Frontal cortex (tissue), 4 donors: ENCODE measurements around the gene TTC32. TPM values are rescaled to one million over a fixed set of nuclear protein-coding genes. Genes with fewer than 3 reads are reported as not detected.
"Not testable (repeated sequence)": the region's sequence is repeated elsewhere in the genome, so short reads cannot be mapped to it uniquely, and the experiment has no call there.

ENCODE experiments used
- DNase-seq, 2 donors: peaks; one replicate each; pipeline ENCODE4 v3.0.0; 2012; ENCODE audit warnings: low spot score in 2 of 2
- FAIRE-seq: peaks from 2 replicates; lab custom pipeline; 2012; peaks lifted over from hg19 to GRCh38; lab: Jason Lieb, UNC
- total RNA-seq: library from RNA; depleted of rRNA; stranded (reverse); fragments of >200 nt; gene quantifications from one replicate; pipeline ENCODE4 v1.2.3, GENCODE V29; 2014
- donor health status: control.
- donor health status: control.
- donor health status: control.

TTC32 gene
- total RNA-seq, result 10.6 TPM

DNA sequence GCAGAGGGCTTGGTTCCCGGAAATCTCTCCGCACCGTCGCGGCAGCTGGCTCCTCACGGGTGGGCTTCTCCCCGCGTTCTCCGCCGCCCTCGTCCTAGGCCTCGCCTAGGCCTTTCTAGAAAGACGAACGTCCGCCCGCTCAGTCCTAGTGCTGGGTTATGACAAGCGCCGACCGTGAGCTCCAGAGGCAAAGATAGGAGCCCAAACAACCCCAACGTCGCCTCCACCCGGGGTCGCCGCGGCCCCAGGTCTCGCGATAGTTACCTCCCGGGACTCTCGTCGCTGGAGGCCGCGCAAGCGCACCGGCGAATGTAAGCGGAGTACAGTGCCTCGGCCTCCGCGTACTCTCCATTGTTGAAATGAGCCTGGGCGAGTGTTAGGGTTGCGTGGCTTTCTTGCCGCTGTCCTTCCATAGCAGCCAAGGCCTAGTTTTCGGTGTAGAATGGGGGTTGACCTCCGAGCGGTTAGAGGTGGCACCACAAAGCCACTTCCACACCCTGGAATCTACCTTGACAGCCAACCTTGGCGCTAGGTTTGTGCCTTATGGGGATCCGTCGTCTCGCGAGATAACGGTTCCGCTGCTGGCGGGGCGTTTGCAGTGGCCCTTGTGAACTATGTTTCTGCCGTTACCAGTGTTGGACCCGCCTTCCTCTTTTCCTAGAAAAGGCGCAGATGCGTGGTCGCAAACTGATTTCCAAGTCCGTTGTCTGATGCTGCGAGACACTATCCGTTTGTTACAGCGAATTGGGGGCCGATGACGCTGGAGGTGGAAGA, at the start of gene TTC32:
TSS of gene TTC32 (minus strand) at position 542 of the 774 bp plus-strand sequence. CDS start at position 413, 129 bp downstream.
- DNase-seq, result peak; percentile 74 to 85
- FAIRE-seq, result no peak

DNA sequence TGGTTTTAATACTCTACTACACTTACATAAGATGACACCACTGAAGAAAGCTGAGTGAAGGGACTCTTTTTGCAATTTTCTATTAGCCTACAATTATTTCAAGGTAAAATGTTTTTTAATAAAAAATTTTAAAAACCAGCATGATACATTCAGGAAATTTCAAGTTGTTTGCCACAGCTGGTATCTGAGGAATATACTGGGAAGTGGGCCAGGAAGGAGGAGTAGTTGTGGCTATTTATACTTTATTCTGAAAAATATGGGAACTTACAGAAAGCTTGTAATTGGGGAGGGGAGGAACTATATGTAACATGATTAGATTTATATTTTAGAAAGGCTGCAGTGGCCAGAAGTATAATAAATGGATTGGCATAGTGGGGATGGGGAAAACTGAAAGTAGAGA, 47.3 kb upstream of the TTC32 start:
- no peak for DNase-seq
- FAIRE-seq, result no peak

DNA sequence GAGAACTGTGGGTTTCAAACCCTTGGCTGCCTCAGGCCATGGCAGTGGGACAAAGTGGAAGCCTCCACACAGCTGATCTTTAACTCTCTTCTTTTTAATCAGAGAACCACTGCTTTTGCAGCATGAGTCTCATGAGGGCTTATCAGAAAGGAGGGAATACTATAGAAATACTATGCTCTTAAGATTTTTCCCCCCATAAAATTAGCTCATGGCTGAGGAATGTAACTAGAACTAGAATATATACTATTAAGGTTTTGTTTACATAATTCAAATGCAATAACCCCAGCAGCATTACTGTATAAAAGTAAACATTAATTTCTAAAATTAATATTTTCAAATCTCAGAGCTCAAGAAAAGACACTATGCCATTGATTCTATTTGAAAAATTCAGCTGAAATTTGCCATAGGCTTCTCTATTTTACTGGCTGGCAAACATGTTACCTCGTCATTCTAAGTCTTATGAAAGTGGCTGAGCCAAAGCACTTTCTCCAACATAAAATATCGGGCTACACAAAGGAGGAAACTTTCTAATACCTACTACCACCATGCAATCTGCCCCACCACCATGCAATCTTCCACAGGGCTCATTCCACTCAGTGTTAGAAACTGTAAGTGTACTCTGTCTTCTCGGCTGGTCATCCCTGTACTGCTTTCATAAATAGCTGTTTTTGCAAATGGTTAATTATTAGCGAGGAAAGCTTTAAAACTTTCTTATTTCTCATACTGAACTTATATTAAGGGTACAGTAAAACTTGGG, 45.6 kb upstream of the TTC32 start:
- FAIRE-seq (no peak), DNase-seq (no peak)

DNA sequence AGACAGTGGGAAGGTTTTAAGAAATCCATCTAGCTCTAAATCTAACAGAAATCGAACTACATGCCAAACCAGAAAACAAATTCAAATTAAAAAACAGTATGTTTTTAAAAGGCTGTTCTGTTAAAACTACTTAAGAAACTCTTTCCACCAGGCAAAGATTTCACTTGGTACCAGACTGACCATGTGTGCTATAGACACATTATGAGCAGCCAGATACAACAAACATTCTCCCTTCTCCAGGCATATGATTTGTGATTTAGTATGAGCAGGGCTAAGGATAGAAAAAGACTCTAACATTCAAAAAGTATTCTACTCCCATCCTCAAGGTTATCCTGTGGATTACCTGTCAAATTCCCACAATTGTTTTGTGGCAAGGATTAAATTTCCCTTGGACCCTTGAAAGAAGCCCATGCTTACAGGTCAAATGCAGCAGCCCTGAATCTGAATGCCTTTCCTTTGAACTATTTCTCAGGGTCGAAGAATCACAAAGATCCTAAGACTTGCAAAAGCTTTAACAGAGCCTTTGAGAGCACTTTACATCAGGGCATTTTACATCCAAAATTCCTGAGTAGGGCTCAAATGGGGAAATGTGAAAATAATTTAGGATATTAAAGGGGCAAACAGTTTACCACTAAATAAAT, 42.5 kb upstream of the TTC32 start:
- FAIRE-seq (no peak), DNase-seq (no peak)

DNA sequence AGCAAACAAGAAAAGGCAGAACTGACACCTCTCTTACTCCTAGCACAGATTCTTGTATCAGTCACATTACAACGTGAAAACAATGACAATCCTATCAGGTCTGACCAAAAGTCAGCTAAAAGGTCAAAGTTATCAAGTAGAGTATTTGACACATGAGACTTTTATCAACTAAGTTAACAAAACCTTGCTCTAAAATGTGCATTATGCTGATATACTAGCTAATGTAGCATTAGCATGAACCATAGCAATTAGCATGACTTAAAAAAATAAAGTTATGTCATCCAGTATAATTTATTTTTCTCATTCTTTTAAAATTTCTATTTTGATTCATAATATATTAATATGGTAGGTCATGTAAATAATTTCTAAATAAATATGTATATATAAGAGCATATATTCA, 41.4 kb upstream of the TTC32 start:
- DNase-seq (no peak), FAIRE-seq (peak; percentile 24)

DNA sequence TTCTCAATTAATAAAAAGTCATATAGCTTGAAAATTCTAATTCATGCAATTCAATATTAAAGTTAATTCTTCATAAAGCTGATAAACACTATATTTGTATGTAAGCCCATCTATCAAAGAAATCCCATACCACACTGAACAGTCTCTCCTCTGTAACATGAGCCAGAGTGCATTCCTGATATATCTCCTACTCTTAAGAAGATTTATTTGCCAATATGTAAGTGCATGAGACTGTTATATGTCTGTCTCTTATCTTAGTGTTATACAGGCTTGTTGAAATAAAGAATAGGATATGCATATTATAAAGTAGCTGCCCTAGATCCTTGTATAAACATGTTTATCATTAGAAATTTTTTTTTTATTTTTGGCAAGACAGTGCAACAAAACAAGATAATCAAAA, 40.4 kb upstream of the TTC32 start:
- FAIRE-seq (no peak), DNase-seq (no peak)

DNA sequence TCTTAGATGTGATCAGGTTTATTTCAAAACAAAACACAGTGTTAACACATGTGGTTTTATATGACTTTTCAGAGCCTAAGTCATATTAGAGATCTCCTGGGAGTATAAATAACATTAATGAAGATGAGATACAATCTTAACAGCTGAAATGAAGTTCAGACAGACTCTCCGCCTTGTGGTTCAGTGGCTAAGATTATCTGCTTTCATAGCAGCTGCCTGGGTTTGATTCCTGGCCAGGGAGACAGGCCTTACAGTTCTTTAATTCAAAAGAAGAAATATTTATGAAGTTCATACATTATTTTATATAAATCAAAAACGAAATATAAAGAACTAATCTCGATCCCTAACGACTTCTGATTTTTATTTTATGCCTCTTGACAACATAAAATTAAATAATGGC, 35.2 kb upstream of the TTC32 start:
- no peak for FAIRE-seq
- no peak for DNase-seq

DNA sequence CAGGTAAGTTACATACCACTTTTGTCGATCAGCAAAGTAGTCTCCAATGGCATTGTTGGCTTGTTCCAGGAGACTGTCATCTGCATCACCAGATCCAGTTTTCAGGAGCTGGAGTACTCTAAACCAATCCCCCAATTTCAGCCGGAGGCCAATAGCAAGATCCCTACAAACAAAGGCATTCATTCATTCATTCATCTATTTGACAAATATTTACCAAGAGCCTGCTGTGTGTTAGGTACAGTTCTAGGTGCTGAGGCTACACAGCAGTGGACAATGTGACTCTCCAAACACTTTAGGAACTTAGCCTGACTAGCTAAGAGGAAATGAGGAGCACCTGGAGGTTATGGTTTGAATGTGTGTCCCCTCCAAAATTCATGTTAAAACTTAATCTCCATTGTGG, 34.4 kb upstream of the TTC32 start:
- no peak for DNase-seq
- no peak for FAIRE-seq

DNA sequence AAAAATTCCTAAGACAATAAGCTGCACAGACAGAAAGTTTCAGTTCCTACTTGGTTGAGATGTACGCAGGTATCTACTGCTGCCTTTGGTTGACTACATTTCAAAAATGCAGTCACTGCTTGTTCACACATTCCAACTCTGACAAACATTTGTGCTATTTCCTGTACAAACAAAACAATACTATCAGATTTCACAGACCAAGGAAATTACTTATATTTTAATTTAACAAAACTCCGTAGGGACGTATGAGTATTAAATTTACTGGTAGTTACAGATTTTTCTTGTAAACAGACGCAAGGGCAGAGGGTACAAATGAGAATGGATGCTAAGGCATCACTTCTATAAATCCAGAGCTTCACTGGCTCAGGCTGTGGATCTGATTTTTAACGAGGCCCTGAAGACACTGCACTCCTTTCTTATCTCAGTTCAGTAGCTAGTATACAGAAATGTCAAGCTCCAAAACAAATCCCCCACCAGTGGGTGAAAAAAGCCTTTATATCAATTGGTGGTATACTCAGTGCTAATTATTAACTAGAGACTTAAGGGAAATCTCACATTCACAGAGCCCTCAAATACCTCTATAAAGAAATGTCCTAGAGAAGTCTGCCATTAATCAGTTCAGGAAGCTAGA, 31.7 kb upstream of the TTC32 start:
- DNase-seq (no peak), FAIRE-seq (no peak)

DNA sequence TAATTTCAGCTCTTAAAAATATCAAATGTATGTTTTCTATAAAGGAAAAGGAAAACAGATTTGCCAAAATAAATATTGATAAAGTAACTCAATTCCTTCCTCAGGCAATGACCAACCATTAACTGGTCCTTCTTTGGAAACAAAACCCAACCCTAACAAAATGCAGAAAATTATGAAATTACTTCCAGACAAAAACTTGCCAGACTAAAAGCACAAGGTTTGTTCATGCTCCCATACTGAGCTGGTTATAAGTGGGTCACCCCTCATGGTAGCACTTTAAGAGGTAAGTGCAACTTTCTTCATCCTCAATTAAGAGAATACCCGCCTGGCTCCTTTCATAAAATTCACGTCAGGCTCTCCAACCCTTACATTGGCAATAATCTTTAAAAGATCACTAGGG, 31.1 kb upstream of the TTC32 start:
- FAIRE-seq, result no peak
- DNase-seq, result no peak

DNA sequence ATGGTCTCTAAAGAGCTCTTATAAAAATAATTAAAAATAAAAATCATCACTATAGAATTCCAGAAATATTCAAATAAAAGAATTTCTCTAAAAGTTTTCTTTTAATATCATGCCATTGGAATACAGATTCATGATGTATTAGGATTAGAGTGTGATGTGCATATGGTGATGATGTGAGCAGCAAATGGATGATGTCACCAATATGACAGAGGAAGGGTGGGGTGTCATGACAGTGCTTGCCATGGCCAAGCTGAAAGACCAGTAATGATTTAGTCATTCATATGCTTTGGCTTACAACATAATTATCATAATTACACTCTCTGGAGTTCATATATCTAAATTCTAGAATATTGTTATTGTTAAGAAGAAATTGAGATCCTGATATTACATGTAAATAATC, 27.4 kb upstream of the TTC32 start:
- DNase-seq, result no peak
- no peak for FAIRE-seq

DNA sequence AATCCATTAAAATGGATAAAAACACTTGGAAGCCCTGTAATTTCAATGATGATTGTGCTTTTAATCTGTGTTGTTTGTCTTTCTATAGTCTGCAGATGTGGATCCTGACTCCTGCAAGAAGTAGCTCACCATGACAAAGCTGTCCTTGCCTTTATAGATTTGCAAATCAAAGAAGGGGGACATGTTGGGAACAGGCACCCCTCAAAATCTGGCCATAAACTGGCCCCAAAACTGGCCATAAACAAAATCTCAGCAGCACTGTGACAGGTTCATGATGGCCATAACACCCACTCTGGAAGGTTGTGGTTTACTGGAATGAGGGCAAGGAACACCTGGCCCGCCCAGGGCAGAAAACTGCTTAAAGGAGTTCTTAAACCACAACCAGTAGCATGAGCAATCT, 26.0 kb upstream of the TTC32 start:
- not testable (repeated sequence) for DNase-seq, FAIRE-seq

DNA sequence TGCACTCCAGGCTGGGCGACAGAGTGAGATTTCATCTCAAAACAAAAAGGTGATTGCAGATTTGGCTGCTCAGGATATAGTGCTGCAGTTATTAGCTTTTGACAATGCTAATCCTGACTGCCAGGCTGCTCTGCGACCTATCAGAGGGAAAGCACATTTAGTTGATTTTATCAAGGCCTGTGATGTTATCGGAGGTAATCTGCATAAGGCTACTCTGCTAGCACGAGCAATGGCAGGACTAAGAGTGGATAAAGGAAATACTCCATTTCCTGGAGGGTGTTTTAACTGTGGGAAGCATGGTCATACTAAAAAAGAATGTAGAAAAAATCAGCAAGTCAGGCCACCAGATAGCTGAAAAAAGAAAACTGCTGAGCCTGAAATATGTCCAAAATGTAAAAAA, 22.7 kb upstream of the TTC32 start:
- DNase-seq, FAIRE-seq: not testable (repeated sequence)

DNA sequence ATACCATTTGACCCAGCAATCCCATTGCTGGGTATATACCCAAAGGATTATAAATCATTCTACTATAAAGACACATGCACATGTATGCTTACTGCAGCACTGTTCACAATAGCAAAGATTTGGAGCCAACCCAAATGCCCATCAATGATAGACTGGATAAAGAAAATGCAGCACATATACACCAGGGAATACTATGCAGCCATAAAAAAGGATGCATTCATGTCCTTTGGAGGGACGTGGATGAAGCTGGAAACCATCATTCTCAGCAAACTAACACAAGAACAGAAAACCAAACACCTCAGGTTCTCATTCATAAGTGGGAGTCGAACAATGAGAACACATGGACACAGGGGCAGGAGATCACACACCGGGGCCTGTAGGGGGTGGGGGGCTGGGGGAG, 20.4 kb upstream of the TTC32 start:
- FAIRE-seq, result not testable (repeated sequence)

DNA sequence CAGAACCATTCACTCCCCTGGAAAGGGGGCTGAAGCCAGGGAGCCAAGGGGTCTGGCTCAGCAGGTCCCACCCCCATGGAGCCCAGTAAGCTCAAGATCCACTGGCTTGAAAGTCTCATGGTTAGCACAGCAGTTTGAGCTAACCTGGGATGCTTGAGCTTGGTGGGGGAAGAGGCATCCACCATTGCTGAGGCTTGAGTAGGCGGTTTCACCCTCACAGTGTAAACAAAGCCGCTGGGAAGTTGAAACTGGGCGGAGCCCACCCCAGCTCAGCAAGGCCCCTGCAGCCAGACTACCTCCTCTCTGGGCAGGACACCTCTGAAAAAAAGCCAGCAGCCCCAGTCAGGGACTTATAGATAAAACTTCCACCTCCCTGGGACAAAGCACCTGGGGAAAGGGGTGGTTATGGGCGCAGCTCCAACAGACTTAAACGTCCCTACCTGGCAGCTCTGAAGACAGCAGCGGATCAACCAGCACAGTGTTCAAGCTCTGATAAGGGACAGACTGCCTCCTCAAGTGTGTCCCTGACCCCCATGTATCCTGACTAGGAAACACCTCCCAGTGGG, 14.7 kb upstream of the TTC32 start:
- no peak for DNase-seq
- FAIRE-seq, result no peak

More for the DNA sequence above, 20.4 kb upstream of the TTC32 start:
- DNase-seq, result not testable (repeated sequence)

DNA sequence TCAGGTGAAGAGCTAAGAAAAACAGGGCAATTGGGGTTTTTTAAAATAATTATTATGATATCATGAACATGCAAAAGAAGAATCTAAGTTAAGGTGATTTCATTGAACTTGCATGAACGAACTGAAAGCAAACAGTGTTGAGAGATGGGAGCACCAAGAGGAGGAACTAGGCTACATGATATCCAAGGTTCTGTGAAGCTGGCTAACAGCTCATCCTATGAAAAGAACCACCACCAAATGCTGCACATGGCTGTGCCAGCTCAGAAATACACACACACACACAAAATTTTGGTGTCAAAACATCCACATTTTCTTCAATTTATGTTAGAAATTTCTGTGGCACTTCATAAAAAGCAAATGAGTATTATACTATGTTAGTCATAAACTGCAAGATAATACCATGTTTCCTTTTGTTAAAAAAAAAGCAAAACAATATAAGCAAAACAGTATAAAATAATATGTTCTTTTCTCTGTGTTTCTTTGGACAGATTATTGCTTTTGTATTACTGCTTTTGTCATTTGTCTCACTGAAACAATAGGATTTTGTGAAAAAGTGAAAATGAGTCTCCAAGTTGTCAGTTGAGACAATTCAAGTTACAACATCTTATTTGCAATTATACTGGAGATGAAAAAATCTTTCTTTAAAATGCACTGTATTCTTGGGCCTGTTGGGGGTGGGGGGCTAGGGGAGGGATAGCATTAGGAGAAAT, 12.6 kb upstream of the TTC32 start:
- no peak for DNase-seq
- FAIRE-seq, result peak; percentile 71

DNA sequence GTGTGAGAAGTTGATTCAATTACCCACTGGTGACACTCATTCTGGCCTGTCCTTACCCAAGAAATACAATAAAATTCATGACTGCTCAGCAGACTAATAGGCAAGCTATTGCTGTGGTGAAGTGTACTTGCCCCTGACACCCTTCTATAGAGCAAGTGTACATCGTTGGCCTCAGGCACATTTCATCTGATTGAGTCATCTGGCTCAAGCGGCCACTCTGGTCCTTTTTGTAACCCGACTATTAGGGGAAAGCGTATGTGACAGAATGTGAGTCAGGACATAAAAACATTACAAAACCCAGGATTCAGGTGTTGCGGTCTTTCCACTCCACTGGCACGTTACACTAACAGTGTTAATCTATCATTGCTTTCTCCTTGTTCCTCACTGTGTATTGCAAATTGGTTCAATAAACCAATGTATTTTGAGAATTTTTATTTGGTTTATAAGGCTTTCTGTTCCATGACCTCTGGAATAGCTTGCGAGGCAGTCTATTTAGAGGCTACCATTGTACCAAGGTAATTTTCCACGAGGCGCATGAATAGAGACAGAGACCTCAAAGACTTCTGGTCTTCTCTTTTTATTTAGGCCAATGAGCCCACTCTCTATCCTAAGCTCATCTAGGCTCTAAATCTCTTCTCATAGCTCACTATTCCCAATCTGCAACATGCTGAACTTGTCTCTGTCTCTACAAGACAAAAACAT, 10.2 kb upstream of the TTC32 start:
- DNase-seq (no peak), FAIRE-seq (no peak)

DNA sequence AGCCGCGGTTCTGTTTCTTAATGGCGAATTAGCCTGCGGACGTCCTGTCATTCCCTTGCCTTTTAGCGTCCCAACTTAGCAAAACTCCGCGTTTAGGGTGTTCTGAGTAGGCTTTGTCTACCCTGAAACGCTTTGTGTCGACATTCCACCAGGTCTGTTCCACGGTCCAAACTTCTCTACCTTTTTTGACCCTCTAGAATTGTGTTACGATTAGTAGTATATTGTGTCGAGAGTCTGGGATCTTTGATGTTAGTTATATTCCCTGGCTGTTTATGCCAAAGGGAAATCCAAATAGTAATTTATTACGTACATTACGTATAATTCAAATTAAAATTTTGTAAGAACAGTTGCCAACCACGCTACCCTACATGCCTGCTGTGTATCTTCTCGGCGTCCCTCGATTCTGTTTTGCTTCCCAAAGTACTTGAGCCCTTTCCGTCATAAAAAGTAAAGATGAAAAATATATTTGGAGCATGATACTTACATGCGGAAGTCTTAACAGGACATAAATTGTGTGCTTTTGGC, 495 bp upstream of the TTC32 start:
- FAIRE-seq, result no peak
- DNase-seq, result no peak
